DLD1 (cell line): ENCODE measurements around the gene CNOT4.
"Not testable (repeated sequence)": the region's sequence is repeated elsewhere in the genome, so short reads cannot be mapped to it uniquely, and the experiment has no call there.

ENCODE experiments used
- in situ Hi-C: cut with HindIII; loops from 2 replicates; pipeline ENCODE4 v1.10.0; 2017; ENCODE audit warnings: low sequenced_read_pairs

Gene CNOT4

DNA sequence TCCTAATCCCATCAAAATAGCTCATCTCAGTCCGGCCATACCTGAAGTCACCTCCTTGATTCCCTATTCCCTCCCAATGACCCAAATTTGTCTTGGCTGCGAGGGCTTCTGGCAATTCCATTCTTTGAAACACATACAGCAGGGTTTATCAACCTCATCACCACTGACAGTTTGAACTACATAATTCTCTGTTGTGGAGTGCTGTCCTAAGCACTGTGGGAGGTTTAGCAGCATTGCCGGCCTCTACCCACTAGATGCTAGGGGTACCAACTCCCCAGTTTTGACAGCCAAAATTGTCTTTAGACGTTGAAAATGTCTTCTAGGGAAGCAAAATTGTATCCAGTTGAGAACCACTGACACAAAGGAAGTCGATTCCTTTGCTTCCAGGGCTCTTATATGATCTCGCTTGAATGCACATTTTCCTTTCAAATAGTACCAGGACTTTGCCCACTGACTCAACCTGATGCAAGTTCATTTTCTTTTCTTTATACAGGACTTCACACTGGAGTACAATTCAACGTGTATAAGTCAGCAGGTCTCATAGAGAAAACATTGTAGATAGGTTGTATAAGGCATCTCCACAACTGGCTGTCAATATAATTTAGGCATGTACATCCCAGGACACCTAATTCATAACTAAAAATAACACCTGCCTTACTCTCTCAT is 142.9 kb downstream of the CNOT4 start:
- in situ Hi-C loops = no loop called here

DNA sequence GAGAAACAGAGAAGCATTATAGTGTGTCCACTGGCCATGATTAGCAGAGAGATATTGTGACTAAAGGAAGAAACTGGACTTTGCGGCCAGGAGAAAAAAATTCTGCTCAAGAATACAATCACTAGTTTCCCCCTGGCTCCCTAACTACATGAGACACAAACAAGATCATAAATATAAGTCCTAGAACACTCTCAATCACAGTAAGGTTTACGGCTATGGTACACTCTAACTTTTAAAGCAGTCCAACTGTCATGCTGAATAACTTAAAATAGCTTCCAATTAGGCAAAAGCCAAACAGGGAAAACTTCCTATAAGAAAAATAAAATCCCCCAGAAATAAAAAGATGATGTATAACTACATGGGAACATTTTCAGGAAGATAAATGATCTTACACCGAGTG is 144.2 kb downstream of the CNOT4 start:
- in situ Hi-C loops = no loop called here

GRCh38 chr7:135364206-135364605 is 145.7 kb downstream of the CNOT4 start:
- in situ Hi-C loops = no loop called here

- in situ Hi-C loops = no loop called here
Observed at GRCh38 chr7:135362871-135363270, 147.0 kb downstream of the CNOT4 start.

- in situ Hi-C loops = no loop called here
Observed at GRCh38 chr7:135361788-135362187, 148.1 kb downstream of the CNOT4 start.

DNA sequence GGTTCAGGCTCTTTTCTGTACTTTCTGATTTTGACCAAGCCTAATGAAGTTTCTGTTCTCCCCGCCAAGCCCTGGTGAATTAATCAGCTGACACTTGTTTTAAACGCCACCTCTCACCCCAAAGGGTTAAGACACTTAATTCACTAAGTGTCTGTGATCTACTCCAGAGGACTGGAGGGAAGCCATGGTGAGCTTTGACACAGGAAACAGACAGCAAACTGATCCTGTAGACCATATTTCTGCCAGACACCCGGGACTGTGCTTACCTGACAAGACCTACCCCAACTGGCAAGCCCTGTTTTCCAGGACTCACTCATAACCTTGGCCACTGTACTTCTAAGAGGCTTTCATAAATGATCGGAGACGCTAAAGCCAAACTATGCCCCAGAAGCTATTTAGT is 150.3 kb downstream of the CNOT4 start:
- in situ Hi-C loops = no loop called here

DNA sequence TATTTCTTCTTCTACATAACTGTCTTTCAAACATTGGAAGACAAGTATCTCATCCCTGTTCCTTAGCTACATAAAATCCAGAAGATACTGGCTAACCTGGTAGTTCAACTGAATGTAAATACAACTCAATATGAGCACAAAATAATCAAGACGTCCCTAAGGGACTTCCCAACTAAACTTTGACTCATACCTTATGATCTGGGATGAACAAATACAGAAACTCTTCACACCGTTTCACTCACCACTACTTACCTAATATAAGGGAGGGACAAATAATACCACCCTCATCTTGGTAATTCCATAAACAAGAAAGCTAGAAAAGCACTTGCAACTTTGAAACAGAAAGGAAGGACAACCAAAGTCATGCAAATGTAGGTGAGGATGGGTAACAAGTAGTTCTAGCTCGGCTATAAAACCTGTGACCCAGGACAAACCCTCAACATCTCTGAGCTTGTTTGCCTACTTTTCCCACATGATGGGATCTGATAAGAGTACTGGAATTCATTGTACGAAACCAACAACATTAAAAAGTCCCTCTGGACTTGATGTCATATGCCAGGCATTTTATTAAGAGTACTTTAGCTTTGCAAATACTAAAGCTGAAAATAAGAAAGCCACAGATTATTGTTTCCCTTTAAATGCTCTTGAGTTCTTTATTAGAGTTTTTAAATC is 154.4 kb downstream of the CNOT4 start:
- in situ Hi-C loops = no loop called here

DNA sequence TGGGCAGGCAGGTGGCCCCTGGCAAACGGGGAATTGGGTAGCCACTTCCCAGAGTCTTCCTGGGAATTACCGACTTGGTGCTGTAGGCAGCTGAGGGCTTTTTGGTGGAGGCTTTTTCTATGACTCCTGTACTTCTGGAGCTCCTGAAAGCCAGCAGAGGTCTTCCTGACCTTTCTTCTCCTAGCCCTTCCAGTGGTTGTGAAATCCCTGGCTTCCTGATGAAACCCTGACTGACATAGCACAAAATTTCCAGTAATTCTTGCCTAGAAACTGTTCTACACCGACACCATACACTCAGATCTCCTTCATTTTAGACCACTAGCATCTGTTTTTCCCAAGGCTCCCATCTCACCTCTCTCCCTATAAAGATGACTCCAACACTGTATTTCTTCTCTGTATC is 156.1 kb downstream of the CNOT4 start:
- in situ Hi-C loops = no loop called here

- in situ Hi-C loops = no loop called here
Observed at GRCh38 chr7:135352285-135352684, 157.6 kb downstream of the CNOT4 start.

- in situ Hi-C loops = not testable (repeated sequence)
Observed at GRCh38 chr7:135351070-135351469, 158.8 kb downstream of the CNOT4 start.

DNA sequence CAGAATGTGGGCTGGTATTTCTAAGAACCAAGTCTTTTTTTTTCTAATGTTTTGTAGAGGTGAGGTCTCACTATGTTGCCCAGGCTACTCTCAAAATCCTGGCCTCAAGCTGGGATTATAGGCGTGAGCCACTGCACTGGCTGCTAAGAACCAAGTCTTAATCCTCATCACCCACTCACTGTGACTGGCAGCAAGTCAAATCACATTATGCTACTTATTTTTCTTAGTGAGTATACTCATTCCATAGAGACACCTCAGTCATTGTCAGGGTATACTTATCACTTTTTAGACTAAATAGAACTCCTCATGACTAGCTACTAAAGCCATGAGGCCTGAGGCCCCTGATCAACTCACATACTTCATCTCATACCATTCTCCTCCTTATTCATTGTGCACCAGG is 160.2 kb downstream of the CNOT4 start:
- in situ Hi-C loops = no loop called here

GRCh38 chr7:135348493-135348892 is 161.4 kb downstream of the CNOT4 start:
- in situ Hi-C loops = no loop called here

DNA sequence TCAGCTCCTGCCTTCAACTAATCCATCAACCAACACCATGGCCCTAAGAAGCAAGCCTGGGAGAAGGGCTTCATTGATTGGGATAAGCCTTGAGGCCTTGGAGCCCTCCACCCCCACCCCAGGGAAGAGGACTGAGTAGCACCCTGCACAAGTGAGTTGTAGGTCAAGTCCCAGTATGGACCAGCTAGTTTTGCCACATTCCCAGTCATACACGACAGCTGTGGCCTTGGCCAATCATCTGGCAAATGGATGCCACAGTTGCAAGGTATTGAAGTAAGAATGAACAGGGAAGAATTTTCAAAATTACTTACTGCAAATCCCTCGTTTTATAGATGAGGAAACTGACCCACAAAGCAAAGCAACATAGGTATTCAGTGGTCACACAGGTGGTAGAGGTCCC is 166.5 kb downstream of the CNOT4 start:
- in situ Hi-C loops = no loop called here

- in situ Hi-C loops = no loop called here
Observed at GRCh38 chr7:135342887-135343286, 167.0 kb downstream of the CNOT4 start.

- in situ Hi-C loops = no loop called here
Observed at GRCh38 chr7:135341049-135341448, 168.9 kb downstream of the CNOT4 start.

- in situ Hi-C loops = no loop called here
Observed at GRCh38 chr7:135337977-135338550, 171.8 kb downstream of the CNOT4 start.

DNA sequence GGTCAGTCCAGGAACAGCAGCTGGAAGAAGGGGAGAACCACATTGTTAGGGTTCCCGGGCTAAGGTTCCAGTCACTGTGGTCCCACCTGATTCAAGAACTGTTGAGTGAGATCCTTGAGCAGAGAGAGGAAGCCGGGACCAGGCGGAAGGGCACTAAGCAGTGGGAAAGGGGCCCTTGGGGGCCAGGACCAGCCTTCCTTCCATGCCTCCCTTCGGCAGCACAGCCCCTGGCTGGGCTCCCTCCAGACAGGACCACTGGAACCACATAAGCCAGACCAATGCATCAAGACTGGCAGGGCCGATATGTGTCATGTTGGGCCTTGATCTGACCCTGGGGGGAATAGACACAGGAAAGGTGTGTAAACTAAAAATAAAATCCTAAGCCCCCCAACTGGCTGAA is 172.4 kb downstream of the CNOT4 start:
- in situ Hi-C loops = no loop called here

DNA sequence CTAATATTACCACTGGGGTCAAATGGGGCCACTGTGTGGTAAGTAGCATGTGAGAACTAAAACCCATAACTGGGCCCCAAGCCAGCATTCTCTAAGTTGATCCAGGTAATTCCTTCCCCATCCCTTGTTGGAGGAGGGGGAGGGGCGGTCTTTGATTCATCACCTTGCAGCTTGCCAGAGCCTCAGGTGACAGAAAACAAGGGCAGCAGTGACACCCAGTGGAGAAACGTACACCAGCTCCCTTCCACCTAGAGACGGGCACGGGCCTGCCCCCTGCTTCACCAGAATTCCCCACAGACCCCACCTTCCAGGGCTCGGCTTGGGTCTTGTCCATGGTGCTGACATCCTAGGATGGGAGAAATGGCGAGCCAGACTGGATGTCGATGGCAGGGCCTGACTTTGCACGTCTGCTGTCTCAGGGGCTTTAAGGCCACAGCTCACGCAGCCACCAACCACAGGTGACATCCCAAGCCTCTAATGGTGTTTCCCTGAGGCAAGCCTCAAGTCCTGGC is 174.2 kb downstream of the CNOT4 start:
- in situ Hi-C loops = no loop called here

GRCh38 chr7:135334830-135335543 is 174.9 kb downstream of the CNOT4 start:
- in situ Hi-C loops = no loop called here

- in situ Hi-C loops = no loop called here
Observed at GRCh38 chr7:135333946-135334345, 176.0 kb downstream of the CNOT4 start.

GRCh38 chr7:135333200-135333599 is 176.7 kb downstream of the CNOT4 start:
- in situ Hi-C loops = no loop called here

DNA sequence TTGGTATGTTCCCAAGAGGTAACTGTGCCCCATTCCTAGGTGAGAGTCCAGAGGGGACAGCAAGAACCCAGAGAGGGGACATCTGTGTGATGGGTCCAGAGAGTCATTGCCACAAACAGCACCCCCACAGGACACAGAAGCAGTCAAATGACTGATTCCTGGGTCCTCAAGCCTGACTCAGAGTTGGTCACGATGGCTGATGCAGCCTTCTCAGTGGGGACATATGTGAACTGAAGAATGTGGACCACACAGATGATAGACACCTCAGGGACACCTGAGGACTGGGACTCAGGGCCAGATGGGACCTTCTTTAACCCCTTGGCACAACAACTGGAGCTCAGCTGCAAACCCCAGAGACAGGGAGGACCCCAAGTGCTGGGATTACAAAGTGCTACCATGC is 179.8 kb downstream of the CNOT4 start:
- in situ Hi-C loops = no loop called here
